MV-4-11 (cell line): ENCODE data around the gene RHOB.
"Not testable (repeated sequence)": the region's sequence is repeated elsewhere in the genome, so short reads cannot be mapped to it uniquely, and the experiment has no call there.

Source experiments
- DNase-seq: peaks from one replicate; lab custom pipeline; 2025; lab: John Stamatoyannopoulos, UW

RHOB gene

DNA sequence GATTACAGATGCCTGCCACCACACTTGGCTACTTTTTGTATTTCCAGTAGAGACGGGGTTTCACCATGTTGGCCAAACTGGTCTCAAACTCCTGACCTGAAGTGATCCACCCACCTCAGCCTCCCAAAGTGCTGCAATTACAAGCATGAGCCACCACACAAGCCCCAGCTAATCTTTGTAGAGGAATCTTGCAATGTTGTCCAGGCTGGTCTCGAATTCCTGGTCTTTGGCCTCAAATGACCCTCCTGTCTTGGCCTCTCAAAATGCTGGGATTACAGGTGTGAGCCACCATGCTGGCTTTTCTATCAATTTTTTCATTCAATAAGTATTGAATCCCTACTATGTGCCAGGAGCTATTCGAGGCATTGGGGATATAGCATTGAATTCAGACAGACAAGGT lies 46.2 kb downstream of the RHOB start:
- not testable (repeated sequence) for DNase-seq

DNA sequence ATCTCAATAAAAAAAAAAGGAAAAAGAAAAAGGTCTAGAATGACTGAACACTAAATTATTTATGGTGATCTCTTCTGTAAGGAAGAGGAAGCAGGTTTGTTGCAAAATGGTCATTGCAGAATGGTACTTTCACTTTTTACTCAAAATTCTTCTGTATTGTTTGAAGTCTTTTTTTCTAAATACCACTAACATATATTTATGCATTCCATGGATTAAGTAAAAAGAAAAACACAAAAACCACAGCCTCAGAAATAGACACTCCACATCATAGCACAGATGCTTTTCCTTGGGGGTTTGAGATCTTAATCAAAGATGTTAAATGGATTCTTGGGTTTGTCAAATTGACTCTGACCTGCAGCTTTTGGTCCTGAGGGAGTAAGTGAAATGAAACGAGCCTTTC lies 47.4 kb downstream of the RHOB start:
- peak; percentile 94 for DNase-seq

DNA sequence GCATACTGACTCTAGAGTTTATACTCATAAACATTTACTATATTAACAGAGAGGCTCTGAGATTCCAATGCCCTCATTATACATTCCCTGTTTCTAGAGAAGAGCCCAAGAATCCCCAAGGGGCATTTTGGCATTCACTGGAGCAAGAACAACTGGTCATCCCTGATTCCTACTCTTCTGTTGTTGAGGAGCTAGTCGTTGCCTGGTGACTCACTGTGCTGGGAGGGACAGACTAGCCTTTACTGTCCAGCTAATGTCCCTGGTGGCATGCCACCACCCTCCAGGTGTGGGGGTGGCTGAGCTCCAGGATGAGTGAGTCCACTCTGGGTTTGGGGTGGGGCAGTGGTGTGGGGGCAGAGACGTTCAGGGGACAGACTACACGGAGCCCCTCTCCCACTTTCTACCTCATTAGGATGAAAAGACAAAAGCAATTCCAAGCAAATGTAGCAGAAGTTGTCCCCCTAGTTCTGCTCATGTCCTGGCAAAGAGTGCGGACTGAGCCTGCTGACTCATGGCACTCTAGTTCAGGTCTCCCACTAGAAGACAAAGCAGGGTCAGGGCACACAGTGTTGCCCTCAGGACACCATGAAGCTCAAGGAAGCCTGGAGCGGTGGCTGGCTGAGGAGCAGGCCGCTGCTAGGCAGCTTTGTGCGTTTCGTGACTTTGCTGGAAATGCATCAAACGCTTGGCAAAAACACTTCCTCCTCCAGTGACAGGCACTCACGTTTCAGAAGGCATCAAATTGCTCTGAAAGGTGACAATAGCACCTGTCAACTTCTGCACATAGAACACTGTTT lies 49.4 kb downstream of the RHOB start:
- no peak for DNase-seq

- DNase-seq: no peak
These were observed 50.1 kb downstream of the RHOB start for GRCh38 chr2:20496942-20497341.
